BJ (cell line): ENCODE data around the gene CCM2. TPM values are rescaled to one million over a fixed set of nuclear protein-coding genes. Genes with fewer than 3 reads are reported as not detected.

Experiments used
- CTCF ChIA-PET: fragments of 350-600 bp; formaldehyde crosslinking; extraction: SDS; loops from one replicate; lab custom pipeline; 2021; ENCODE audit warnings: antibody characterized with exemption, inconsistent platforms; lab: Yijun Ruan, JAX
- POLR2A ChIA-PET: fragments of 300-600 bp; sonication (Branson Sonifier 250); formaldehyde crosslinking; extraction: SDS; loops from one replicate; lab custom pipeline; 2021; ENCODE audit warnings: antibody characterized with exemption; lab: Charles Lee
- DNase-seq: peaks from one replicate; pipeline ENCODE4 v3.0.0-alpha.2; 2011; ENCODE audit warnings: low read depth
- H3K27me3 ChIP-seq: 2 replicates; pipeline ENCODE4 v1.6.0; 2011; ENCODE audit warnings: low read length; ENCODE audit not compliant: control insufficient read depth, insufficient read depth
- H3K36me3 ChIP-seq: 2 replicates; pipeline ENCODE4 v1.5.1; 2011; ENCODE audit warnings: low read length; ENCODE audit not compliant: control insufficient read depth, insufficient read depth
- H3K4me3 ChIP-seq: 2 replicates; pipeline ENCODE4 v1.5.1; 2011; ENCODE audit warnings: low read depth, mild to moderate bottlenecking, control low read depth, low read length
- polyA plus RNA-seq: library from polyadenylated mRNA; depleted of rRNA; stranded (reverse); fragments of >200 nt; gene quantifications from 2 replicates; pipeline ENCODE4 v1.2.3, GENCODE V29; 2011
- TF ChIP-seq, protein P1 (sequence below): IDR thresholded peaks from 2 replicates; pipeline ENCODE4 v1.5.1; 2011; ENCODE audit warnings: low read depth, mild to moderate bottlenecking, control low read depth, inconsistent platforms, low read length, moderate library complexity; ENCODE audit not compliant: insufficient read depth

The CCM2 gene
- polyA plus RNA-seq, 1 experiment: 48.2 TPM

DNA sequence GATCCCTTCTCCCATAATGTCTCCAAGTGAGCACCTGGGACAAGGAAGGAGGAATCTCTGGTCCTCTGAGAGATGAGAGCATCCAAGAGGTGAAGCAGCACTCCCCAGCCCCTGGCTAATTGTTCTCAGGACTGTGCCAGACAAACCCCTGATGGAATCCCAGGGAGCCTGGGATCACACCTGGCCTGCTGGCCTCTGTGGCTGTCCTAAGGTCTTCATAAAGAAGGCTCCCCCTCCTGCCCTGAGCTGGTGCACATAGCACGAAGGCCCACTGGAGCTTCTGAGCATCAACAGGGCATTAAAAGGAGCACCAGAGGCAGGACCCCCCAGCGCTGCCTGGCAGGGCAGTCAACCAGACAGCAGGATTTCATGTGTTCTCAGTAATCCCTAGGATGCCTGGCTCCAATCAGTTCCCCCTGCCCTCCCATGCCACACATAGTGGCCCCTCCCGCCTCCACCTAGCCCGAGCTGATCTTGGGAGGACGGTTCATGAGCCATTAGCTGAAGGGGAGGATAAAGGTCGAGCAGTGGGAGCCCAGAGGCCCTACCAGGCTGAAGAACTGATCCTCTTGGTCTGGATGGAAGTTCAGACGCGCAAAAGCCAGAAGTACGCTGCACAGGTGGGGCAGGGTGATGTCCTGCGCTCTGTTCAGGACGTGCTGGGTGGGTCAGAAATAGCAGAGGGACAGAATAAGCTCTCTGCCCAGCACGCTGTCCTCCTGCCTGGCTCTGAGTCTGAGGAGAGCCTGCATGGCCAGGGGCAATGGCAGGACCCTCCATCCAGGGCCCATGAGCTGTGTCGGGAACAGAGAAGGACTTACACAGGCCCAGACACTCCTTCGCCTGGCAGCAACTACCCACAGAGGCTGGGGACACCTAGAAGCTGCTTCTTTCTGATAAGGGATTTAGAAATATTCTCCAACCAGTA, 103.0 kb downstream of the CCM2 start:
- ChIA-PET POLR2A (no interaction called here), CTCF (interaction anchor here (0.5 to 1.2 kb wide), 2 partner anchors 13 to 33 kb away, joined by 3 to 4 read pairs; no protein-coding TSS in a partner anchor)
- TF ChIP-seq, protein P1, sequence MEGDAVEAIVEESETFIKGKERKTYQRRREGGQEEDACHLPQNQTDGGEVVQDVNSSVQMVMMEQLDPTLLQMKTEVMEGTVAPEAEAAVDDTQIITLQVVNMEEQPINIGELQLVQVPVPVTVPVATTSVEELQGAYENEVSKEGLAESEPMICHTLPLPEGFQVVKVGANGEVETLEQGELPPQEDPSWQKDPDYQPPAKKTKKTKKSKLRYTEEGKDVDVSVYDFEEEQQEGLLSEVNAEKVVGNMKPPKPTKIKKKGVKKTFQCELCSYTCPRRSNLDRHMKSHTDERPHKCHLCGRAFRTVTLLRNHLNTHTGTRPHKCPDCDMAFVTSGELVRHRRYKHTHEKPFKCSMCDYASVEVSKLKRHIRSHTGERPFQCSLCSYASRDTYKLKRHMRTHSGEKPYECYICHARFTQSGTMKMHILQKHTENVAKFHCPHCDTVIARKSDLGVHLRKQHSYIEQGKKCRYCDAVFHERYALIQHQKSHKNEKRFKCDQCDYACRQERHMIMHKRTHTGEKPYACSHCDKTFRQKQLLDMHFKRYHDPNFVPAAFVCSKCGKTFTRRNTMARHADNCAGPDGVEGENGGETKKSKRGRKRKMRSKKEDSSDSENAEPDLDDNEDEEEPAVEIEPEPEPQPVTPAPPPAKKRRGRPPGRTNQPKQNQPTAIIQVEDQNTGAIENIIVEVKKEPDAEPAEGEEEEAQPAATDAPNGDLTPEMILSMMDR: no peak
- Histone ChIP-seq H3K4me3 (no peak overlapping the region), H3K27me3 (no peaks in the 10 kb centered on the region), H3K36me3 (peaks cover 77% of the 10 kb centered on the region)
- no peak for DNase-seq

DNA sequence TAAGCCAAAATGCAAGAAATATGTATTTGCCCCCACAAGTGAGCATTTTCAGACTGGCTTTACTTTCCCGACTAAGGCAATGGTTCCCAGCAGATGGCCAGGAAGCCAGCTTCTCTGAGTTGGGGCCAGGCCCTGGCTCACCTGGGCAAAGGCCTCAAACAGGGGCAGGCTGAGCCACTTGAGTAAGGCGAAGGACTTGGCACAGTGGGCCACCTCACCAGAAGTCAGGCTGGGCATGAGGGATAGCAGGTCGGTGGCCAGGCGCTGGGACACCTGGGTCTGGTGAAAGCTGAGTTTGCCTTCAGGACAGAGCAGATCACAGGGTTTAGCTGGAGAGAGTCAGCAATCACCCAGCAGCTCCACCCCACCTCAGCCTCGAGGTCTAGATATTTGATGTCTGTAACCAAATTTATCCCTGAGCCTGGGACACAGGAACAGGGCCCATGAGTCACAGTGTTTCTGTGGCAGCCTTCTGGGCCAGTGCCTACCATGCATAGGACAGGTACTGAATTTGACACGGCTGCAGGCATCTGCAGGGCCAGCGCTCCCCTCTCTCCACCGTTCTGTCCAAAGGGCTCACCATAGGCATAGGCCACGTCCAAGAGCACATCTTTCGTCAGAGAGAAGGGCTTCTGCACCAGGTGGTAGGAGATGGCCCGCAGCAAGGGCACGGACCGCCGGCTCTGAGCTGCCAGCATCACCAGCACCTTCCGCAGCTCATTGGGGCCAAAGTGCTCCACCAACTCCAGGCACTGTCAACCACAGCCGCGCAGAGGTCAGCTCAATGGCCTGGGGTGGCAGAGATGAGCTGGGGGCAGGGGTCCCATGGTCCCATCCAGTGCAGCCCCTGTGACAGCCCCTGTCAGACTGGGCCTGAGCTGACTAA, 104.2 kb downstream of the CCM2 start:
- no peak overlapping the region for H3K4me3 ChIP-seq
- H3K27me3 ChIP-seq: no peaks in the 10 kb centered on the region
- no peak for DNase-seq
- peaks cover 82% of the 10 kb centered on the region for H3K36me3 ChIP-seq
- POLR2A ChIA-PET: no interaction called here
- CTCF ChIA-PET: no interaction called here
- TF ChIP-seq, protein P1: no peak

DNA sequence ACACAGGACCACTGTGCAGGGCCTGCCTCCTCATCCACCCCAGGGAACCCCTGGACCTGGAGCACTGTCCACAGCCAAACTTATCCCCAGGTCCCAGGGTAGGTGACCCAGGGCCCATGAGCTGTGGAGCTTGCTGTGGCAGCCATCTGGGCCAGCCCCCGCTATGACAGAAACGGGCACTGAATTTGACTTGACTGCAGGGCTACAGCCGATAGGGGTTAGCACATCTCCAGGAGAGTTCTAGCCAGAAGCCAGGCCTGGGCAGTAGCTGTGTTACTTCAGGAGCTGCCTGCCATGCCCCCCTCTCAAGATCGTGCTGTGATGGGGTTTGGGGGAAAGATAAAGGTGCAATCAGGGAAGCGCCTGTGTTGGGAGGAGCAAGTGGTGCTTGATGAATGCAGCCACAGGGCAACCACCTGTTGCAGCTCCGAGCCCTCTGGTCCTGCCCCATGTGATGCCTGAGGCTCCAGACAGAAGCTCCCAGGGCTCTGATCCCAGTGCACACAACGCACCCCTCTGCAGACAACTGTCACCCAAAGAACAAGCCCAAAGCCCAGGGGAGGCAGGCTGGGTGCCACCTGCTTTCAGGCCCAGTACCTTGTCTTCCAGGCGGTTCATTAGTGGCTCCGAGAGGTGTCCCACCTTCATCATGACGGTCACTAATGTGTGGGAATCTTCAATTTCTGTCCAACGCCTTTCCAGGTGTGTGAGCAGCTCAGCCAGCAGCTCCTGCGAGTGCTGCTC, 105.0 kb downstream of the CCM2 start:
- no peak overlapping the region for H3K4me3 ChIP-seq
- ChIA-PET CTCF (no interaction called here), POLR2A (no interaction called here)
- no peak for DNase-seq
- no peaks in the 10 kb centered on the region for H3K27me3 ChIP-seq
- H3K36me3 ChIP-seq: peaks cover 75% of the 10 kb centered on the region
- TF ChIP-seq, protein P1: no peak

DNA sequence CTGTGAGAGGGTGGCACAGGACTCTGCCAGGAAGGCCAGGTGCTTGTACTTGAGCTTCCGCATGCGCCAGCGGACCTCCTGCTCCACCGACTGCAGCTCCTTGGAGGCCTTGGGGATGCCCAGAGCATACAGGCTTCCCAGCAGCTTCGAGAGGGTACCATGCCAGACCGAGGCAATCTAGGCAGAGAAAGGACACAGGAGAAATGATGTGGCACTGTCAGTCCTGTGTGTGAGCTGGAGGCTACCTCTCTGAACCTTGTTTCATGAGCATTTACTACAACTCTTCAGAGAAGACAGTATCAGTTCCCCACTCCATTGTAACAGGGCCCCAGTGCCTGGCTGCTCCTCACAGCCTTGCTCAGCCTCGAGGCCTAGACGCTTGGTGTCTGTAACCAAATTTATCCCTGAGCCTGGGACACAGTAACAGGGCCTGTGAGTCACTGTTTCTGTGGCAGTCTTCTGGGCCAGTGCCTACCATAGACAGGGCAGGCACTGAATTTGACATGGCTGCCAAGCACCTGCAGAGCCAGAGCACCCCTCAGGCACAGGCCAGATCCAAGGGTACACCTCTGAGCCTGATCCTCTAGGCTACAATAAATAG, 105.7 kb downstream of the CCM2 start:
- no peaks in the 10 kb centered on the region for H3K27me3 ChIP-seq
- ChIA-PET CTCF (interaction anchor here (0.5 to 1.2 kb wide), 2 partner anchors 30 to 107 kb away, joined by 3 to 4 read pairs; no protein-coding TSS in a partner anchor), POLR2A (no interaction called here)
- H3K4me3 ChIP-seq: no peak overlapping the region
- DNase-seq: no peak
- H3K36me3 ChIP-seq: peaks cover 68% of the 10 kb centered on the region
- TF ChIP-seq, protein P1: no peak
